Motor neuron (in vitro differentiated cells): ENCODE data around the gene CD200R1L. TPM values are rescaled to one million over a fixed set of nuclear protein-coding genes. Genes with fewer than 3 reads are reported as not detected.

ENCODE experiments used
- ATAC-seq, 8 experiments: fragments of 200-7000 bp; cut with Tn5 transposase; replicated peaks in 6 of 8; 2 replicates each; pipeline ENCODE4 v1.8.0; 2021; ENCODE audit warnings: mild to moderate bottlenecking in 8 of 8, moderate library complexity in 8 of 8
- H3K27ac ChIP-seq, 2 donors: fragments of 250-450 bp; sonication (Bioruptor Pico); 2 replicates each; pipeline ENCODE4 v1.9.0; 2021; ENCODE audit warnings: antibody characterized with exemption in 2 of 2, mild to moderate bottlenecking in 2 of 2, moderate library complexity in 1 of 2
- H3K4me1 ChIP-seq, 2 donors: fragments of 250-450 bp; sonication (Bioruptor Pico); replicated peaks in 1 of 2; 2 replicates each; pipeline ENCODE4 v1.6.1; 2021; ENCODE audit warnings: antibody characterized with exemption in 2 of 2, mild to moderate bottlenecking in 2 of 2, moderate library complexity in 1 of 2
- H3K4me3 ChIP-seq, 5 donors: fragments of 250-450 bp; sonication (Bioruptor Pico); 2 replicates each; pipeline ENCODE4 v1.9.0; 2021; ENCODE audit warnings: antibody characterized with exemption in 5 of 5, mild to moderate bottlenecking in 5 of 5, moderate library complexity in 4 of 5
- WGBS, 10 experiments: fragments of 450-650 bp; shearing (Covaris generic); methylation state at CpG; one replicate each; pipeline ENCODE4 v1.0.0; 2022; 5-methylcytosine and 5-hydroxymethylcytosine counted together
- in situ Hi-C, 9 experiments: fragments of 400-800 bp; cut with MboI; loops; one replicate each; pipeline ENCODE4 v1.15.0; 2021; ENCODE audit warnings: low sequenced_read_pairs in 9 of 9, low pct_unique_long_range_greater_than_20kb in 2 of 9; ENCODE audit not compliant: unreplicated experiment in 9 of 9
- total RNA-seq, 8 experiments: library from RNA; unstranded; fragments of 300-600 nt; gene quantifications; 2 replicates each; pipeline versions ENCODE4 v1.2.3 to v1.2.4, GENCODE V29; 2022

Gene CD200R1L, protein sequence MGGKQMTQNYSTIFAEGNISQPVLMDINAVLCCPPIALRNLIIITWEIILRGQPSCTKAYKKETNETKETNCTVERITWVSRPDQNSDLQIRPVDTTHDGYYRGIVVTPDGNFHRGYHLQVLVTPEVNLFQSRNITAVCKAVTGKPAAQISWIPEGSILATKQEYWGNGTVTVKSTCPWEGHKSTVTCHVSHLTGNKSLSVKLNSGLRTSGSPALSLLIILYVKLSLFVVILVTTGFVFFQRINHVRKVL
- total RNA-seq = not detected

DNA sequence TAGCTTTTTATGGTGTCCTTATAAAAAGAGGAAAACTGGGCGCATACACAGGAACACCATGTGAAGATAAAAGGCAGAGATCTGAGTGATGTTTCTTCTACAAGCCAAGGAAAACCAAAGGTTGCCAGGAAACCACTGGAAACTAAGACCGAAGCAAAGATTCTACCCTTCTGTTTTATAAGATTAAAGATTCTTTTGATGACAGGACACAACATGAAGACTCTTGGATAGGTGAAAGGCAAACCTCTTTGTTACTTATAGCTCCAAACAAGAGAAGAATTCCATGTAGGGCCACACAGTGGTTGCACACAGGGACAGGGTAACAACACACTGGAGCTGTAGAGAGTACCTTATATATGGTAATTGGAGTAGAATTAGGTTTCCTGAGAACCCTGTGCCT lies at the start of gene CD200R1L:
Gene CD200R1L, minus strand, starts transcription at position 101 of the 400 bp plus-strand sequence. CDS start 17,497 bp downstream, outside the sequence.
- Histone ChIP-seq H3K27ac (no peak within 1 kb of the TSS), H3K4me1 (no peaks in the 10 kb centered on the region), H3K4me3 (no peak within 1 kb of the TSS)
- in situ Hi-C loops = no loop called here
- ATAC-seq = no peak
- WGBS, 10 experiments = 69 to 100% (median 90%) methylated on average over 1 to 2 of the region's 2 CpGs

DNA sequence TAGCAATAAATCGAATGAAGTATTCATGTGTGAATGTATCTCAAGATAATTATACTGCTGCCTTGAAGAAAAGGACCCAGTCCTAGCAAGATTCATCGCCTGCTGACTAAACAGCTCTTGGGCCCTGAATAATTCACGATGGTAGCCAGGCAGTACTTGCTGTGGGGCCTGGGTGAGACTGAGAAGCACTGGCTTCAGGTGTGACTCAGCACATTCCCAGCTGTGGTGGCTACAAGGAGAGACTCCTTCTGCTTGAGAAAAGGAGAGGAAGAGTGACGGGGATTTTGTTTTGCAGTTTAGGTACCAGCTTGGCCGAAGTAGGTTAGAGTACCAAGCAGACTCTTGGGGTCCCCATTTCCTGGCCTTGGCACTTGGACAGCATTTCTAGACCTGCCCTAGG lies 47.6 kb upstream of the CD200R1L start:
- in situ Hi-C loops = no loop called here
- 40 to 100% (median 84%) methylated on average over 1 to 5 of the region's 5 CpGs for WGBS, 10 experiments
- Histone ChIP-seq H3K4me1 (no peaks in the 10 kb centered on the region), H3K27ac (no peak overlapping the region), H3K4me3 (no peak overlapping the region)
- peak in 6 of 8 experiments; percentile 18 to 74 (median 38) for ATAC-seq

DNA sequence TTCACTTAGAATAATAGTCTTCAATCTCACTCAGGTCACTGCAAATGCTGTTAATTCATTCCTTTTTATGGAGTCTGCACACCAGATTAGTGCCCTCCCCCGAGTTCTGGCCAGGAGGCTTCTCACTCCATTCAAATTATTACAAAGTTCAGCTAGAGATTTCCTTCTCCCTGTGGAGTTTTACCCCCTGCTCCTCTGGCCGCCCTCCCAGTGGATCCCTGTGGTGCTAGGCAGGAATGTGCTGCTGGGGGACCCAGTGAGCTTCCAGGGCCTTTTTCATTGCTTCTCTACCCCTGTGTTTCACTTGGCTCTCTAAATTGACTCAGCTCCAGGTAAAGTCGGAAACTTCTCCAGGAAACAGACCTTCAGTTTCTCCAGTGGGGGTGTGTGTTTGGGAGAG lies 42.7 kb upstream of the CD200R1L start:
- Histone ChIP-seq H3K4me3 (no peak overlapping the region), H3K4me1 (no peaks in the 10 kb centered on the region), H3K27ac (no peak overlapping the region)
- in situ Hi-C loops = no loop called here
- 0 to 100% (median 71%) methylated on average over 1 to 3 of the region's 3 CpGs; no CpG with 5 or more reads in 2 of the 10 experiments for WGBS, 10 experiments
- ATAC-seq = no peak

DNA sequence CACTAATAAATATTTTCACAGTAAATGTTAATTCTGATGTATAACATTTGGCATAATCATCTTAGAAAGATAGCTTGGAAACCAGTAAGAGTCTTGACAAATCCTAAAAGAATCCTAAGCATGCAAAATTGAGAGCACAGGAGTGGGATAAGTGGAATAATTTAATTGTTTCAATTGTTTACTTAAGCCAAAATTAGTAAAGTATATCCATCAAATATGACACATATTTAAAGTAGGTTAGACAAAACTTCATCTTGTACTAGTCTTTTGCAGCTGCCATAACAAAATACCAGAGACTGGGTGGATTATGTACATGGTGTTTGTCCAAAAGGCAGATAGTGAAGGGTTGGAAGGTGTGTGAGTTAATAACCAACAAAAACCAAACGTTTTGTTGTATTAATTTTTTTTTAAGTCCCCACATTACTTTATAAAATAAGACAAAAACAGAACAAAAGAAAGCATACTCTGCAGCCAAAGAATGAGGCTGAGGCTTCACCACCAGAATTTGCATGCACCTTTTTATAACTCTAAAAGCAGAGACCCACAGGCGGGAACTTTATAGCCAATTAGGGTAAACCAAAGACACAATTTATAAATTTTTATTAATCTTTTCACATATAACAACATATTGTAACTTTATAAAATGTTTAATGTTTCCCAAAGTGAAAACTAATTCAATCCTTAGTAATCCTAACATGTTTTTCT lies 41.9 kb upstream of the CD200R1L start:
- no peak for ATAC-seq
- Histone ChIP-seq H3K4me1 (no peaks in the 10 kb centered on the region), H3K27ac (no peak overlapping the region), H3K4me3 (no peak overlapping the region)
- in situ Hi-C loops = no loop called here
- WGBS, 10 experiments = 0 to 75% (median 51%) methylated on average over 2 of the region's 2 CpGs; no CpG with 5 or more reads in 1 of the 10 experiments

DNA sequence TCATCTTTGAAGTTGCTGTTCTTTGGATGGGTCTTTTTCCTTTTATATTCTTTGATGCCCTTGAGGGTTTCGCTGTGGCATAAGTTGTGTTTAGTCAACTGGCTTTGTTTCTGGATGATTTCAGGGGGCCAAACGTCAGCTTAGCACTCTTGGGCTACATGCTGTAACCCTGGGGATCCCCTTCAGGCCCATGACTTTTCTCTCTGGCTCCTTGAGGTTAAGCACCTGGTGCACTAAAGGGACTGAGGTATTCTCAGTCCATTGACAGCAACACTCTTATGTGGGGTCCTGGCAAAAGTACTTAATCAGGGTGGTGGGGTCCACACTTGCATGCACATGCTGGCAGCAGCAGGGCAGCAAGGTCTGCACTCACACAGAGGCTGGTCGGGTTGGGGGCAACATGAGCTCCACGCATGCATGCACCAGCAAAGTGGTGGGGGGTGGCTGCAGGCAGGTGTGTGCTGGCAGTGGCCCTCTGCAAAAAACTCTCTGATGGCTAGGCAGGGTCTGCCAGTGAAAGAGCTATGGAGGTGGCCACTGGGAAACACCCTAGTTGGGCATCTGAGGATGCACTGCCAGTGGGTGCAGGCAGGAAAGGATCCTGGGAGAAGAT lies 38.1 kb upstream of the CD200R1L start:
- ATAC-seq = no peak
- no peak overlapping the region for H3K27ac ChIP-seq
- no peak overlapping the region for H3K4me3 ChIP-seq
- no peaks in the 10 kb centered on the region for H3K4me1 ChIP-seq
- in situ Hi-C loops = no loop called here
- WGBS, 10 experiments = 0 to 83% (median 44%) methylated on average over 1 to 2 of the region's 4 CpGs; no CpG with 5 or more reads in 3 of the 10 experiments

DNA sequence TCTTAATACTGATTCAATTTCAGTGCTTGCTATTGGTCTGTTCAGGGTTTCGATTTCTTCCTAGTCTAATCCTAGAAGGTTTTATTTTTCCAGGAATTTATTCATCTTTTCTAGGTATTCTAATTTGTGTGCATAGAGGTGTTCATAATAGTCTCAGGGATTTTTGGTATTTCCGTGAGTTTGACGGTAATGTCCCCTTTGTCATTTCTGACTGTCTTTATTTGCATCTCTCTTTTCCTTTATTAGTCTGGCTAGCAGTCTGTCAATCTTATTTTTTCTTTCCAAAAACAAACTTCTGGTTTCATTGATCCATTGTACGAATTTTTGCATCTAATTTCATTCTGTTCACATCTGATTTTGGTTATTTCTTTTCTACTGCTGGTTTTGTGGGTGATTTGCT lies 35.2 kb upstream of the CD200R1L start:
- Histone ChIP-seq H3K4me3 (no peak overlapping the region), H3K4me1 (no peaks in the 10 kb centered on the region), H3K27ac (no peak overlapping the region)
- 23 to 91% (median 75%) methylated on average over 1 to 4 of the region's 4 CpGs for WGBS, 10 experiments
- ATAC-seq = no peak
- in situ Hi-C loops = no loop called here

DNA sequence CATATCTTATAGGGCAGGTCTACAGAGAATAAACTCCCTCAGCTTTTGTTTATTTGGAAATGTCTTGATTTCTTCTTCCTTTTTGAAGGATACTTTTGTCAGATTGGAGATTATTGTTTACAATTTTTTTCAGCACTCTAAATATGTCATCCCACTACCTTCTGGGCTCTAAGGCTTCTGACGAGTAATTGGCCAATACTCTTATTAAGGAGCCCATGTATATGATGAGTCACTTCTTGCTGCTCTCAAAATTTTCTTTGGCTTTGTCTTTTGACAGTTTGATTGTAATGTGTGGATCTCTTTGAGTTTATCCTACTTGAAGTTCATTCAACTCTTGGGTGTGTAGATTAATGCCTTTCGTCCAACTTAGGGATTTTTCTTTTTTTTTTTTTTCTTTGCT lies 28.9 kb upstream of the CD200R1L start:
- in situ Hi-C loops = no loop called here
- Histone ChIP-seq H3K27ac (no peak overlapping the region), H3K4me3 (no peak overlapping the region), H3K4me1 (no peaks in the 10 kb centered on the region)
- WGBS, 10 experiments = 20 to 100% (median 79%) methylated on average over 1 to 2 of the region's 2 CpGs; no CpG with 5 or more reads in 1 of the 10 experiments
- no peak for ATAC-seq

DNA sequence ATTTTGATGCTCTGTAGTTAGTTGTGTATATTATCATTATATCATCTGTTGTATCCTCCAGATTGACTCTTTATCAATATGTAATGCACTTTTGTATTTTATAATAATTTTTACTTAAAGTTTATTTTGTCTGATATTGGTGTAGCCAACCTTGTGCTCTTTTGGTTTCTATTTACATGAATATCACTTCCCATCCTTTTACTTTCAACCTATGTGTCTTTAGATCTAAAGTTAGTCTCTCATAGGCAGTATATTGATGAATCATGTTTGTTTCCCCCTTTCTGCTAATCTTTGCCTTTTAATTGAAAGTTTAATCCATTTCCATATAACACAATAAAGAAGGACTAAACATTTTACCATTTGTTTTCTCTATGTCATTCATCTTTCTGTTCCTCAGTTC lies 28.1 kb upstream of the CD200R1L start:
- H3K4me1 ChIP-seq = no peaks in the 10 kb centered on the region
- in situ Hi-C loops = no loop called here
- no peak for ATAC-seq
- H3K27ac ChIP-seq = no peak overlapping the region
- H3K4me3 ChIP-seq = no peak overlapping the region

DNA sequence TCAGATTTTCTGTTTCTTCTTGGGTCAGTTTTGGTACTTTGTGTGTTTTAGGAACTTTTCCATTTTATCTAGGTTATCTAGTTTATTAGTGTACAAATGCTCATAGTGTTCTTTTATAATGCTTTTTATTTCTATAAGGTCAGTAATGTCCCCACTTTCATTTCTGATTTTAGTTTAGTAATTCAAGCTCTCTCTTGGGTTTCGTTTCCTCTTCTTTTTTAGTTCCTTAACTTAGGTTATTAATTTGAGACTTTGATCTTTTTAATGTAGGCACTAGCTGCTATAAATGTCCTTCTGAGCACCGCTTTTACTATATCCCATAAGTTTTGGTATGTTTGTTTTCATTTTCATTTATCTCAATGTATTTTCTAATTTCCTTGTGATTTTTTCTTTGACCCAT lies 27.0 kb upstream of the CD200R1L start:
- Histone ChIP-seq H3K4me3 (no peak overlapping the region), H3K4me1 (no peaks in the 10 kb centered on the region), H3K27ac (no peak overlapping the region)
- WGBS, 10 experiments = 15 to 91% (median 74%) methylated on average over 1 to 2 of the region's 2 CpGs
- no peak for ATAC-seq
- in situ Hi-C loops = no loop called here

DNA sequence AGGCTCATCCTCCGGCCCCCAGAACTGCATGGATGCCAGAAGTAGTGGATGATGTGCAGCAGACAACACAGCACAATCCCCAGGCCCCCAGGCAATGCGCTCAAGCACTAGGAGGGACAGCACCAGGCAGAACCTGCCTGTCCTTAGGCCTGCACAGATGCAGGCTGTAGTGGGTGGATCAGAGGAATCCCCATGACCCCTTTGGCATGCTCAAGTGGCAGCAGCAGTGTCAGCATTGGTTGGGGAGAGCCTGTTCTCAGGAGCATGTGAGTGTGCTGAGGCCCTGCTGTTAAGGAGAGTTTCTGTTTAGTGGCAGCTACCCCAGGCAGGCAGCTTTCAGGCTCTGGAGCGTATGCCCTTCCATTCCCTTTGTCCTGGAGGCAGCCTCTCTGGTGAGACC lies 25.1 kb upstream of the CD200R1L start:
- in situ Hi-C loops = no loop called here
- no peak overlapping the region for H3K4me3 ChIP-seq
- no peaks in the 10 kb centered on the region for H3K4me1 ChIP-seq
- H3K27ac ChIP-seq = no peak overlapping the region
- 33 to 89% (median 73%) methylated on average over 1 to 3 of the region's 3 CpGs; no CpG with 5 or more reads in 6 of the 10 experiments for WGBS, 10 experiments
- no peak for ATAC-seq

DNA sequence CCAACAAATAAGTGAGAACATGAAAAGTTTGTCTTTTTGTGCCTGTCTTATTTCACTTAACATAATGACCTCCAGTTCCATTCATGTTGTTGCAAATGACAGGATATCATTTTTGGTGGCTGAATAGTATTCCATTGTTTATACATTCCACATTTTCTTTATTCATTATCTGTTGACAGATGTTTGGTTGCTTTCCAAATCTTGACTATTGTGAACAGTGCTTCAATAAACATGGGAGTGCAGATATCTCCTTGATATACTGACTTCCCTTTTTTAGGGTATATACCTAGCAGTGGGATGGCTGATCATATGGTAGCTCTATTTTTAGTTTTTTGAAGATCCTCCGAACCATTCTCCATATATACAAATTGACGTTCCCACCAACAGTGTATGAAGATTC lies 19.1 kb upstream of the CD200R1L start:
- Histone ChIP-seq H3K27ac (no peak overlapping the region), H3K4me1 (no peaks in the 10 kb centered on the region), H3K4me3 (no peak overlapping the region)
- WGBS, 10 experiments = 17 to 100% (median 57%) methylated on average over 1 to 2 of the region's 2 CpGs
- in situ Hi-C loops = no loop called here
- ATAC-seq = no peak

DNA sequence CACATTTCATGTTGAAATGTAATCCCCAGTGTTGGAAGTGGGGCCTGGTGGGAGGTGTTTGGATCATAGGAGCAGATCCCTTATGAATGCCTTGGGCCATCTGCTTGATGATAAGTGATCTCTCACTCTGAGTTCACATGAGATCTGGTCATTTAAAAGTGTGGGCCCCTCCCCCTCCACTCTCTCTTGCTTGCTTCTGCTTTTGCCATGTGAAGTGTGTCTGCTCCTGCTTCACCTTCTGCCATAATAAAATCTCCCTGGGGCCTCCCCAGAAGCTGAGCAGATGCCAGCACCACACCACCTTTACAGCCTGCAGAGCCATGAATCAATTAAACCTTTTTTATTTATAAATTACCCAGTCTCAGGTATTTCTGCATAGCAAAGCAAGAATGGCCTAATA lies 14.2 kb upstream of the CD200R1L start:
- no peak for ATAC-seq
- Histone ChIP-seq H3K4me1 (no peaks in the 10 kb centered on the region), H3K4me3 (no peak overlapping the region), H3K27ac (no peak overlapping the region)
- in situ Hi-C loops = no loop called here

DNA sequence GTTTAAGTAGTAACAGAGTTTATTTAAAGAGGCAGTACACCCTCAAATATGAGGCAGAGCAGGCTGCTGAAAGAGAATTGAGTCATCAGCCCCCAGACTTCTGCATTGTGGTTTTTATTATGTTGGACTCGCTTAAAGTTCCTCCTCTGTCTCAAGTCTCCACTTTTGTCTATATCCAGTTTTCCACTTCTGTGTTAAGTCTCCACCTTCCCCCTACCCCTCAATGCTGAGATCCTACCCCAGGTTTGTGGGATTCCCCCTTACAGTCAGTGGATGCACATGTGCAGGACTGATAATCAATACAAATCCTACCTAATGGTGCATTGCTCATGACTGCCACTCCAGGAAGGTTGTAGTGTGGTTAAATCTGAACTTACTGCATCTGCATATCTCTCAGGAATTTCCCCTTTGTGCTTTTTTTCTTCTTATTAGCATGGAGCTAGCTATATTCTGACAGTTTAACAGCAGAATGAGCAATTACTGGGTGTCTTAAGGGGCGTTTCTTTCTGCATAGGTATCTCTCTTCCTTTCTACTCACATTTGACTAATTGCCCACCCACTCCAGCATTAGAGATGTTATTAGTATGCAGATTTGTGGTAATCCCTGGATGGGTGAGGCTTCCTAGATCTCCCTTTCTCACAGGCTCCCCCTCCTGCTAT lies 11.9 kb upstream of the CD200R1L start:
- in situ Hi-C loops = no loop called here
- ATAC-seq = peak in 4 of 8 experiments; percentile 70 to 97 (median 87)
- no peak overlapping the region for H3K4me3 ChIP-seq

More for the DNA sequence above, 11.9 kb upstream of the CD200R1L start:
- H3K4me1 ChIP-seq = no peaks in the 10 kb centered on the region
- H3K27ac ChIP-seq = no peak overlapping the region
- 0 to 81% (median 43%) methylated on average over 1 to 2 of the region's 2 CpGs; no CpG with 5 or more reads in 3 of the 10 experiments for WGBS, 10 experiments
